Hindlimb muscle (tissue), 1 donor: ENCODE measurements around the gene PRDX5. TPM values are rescaled to one million over a fixed set of nuclear protein-coding genes. Genes with fewer than 3 reads are reported as not detected.
A peak's percentile ranks its signal among the peaks of the same experiment; 100 is the strongest.

Source experiments
- DNase-seq: peaks from one replicate; pipeline ENCODE4 v3.0.0-alpha.2; 2013
- polyA plus RNA-seq: library from polyadenylated mRNA; unstranded; fragments of 120-200 nt; gene quantifications from one replicate; pipeline ENCODE4 v1.2.1, GENCODE V29; 2013; ENCODE audit not compliant: insufficient read length

The PRDX5 gene
- polyA plus RNA-seq, 1 donor, result 129 TPM

GRCh38 chr11:64327993-64328392 lies 10.1 kb downstream of the PRDX5 start:
- DNase-seq, result no peak

DNA sequence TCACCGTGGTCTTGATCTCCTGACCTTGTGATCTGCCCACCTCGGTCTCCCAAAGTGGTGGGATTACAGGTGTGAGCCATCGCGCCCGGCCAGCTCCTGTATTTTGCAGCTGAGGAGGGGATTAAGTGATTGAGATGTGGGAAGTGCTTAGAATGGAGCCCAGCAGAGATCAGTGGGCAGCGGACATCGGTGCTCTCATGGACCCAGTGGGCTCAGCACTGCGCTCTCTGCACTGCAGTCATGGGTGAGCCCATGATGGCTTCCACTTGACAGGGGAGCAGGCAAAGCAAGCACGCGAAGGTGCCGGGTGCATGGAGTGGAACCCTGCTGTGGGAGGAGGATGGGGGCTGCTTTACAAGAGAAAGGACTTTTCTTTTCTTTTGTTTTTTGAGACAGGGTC lies 13.0 kb downstream of the PRDX5 start:
- no peak for DNase-seq

GRCh38 chr11:64331569-64332371 lies 13.8 kb downstream of the PRDX5 start:
- no peak for DNase-seq

DNA sequence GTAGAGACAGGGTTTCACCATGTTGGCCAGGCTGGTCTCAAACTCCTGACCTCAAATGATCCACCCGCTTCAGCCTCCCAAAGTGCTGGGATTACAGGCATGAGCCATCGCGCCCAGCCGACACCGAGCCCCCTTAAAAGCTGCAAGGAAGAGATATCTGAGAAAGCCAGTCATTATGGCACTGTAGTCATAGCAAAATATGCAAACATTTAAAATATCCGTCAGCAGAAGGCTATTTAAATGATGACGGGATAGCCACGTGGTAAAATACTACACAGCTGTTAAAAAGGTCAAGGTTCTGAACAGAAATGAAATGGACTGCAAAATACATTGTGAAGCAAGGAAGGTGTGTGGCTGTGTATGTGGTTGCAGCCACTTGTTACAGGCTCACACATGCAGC lies 15.6 kb downstream of the PRDX5 start:
- no peak for DNase-seq

GRCh38 chr11:64334764-64335735 lies 17.1 kb downstream of the PRDX5 start:
- no peak for DNase-seq

- no peak for DNase-seq
Observed at GRCh38 chr11:64337538-64338249, 19.8 kb downstream of the PRDX5 start.

DNA sequence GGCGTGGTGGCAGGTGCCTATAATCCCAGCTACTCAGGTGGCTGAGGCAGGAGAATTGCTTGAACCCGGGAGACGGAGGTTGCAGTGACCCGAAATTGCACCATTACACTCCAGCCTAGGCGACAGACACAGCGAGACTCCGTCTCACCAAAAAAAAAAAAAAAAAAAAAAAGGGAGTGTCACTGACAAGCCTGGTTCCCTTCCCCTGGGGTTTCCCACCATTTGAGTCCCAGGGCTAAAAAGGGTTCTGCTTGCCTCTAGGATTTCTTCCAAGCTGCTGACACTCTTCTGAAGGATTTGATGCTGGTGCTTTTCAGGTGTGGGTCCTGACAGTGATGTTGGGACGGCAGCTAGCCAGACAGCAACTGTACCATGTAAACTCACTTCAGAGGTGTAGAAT lies 20.8 kb downstream of the PRDX5 start:
- no peak for DNase-seq

GRCh38 chr11:64339286-64339685 lies 21.4 kb downstream of the PRDX5 start:
- DNase-seq, result no peak

- DNase-seq, result no peak
Observed at GRCh38 chr11:64339754-64340408, 22.0 kb downstream of the PRDX5 start, which contains the start of gene CCDC88B. Gene CCDC88B (plus strand): TSS chr11:64340204. CDS start chr11:64340267, 63 bp downstream.

DNA sequence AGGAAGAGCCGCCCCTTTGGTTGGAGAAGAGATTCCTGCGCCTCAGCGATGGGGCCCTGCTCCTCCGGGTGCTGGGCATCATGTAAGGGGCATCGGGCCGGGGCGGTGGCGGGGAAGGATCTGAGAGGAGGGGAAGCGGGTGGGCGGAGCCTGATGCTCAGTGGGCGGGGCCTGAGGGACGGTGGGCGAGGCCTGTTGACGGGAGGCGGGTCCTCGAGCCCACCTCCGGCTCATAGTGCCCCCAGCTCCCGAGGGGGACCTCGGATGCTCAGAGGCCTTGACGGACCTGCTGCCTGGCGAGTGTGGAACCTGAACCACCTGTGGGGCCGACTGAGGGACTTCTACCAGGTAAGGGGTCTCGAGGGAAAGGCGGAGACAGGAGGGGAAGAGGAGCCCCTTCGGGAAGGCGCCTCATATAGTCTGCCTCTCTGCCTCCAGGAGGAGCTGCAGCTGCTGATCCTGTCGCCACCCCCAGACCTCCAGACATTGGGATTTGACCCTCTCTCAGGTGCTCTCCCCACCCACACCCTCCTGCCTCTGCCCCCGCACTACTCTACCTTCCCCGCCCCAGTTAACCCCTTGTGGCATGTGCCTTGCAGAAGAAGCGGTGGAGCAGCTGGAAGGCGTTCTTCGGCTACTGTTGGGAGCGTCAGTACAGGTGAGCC lies 22.9 kb downstream of the PRDX5 start:
- no peak for DNase-seq

GRCh38 chr11:64341429-64341828 lies 23.5 kb downstream of the PRDX5 start:
- DNase-seq, result no peak

DNA sequence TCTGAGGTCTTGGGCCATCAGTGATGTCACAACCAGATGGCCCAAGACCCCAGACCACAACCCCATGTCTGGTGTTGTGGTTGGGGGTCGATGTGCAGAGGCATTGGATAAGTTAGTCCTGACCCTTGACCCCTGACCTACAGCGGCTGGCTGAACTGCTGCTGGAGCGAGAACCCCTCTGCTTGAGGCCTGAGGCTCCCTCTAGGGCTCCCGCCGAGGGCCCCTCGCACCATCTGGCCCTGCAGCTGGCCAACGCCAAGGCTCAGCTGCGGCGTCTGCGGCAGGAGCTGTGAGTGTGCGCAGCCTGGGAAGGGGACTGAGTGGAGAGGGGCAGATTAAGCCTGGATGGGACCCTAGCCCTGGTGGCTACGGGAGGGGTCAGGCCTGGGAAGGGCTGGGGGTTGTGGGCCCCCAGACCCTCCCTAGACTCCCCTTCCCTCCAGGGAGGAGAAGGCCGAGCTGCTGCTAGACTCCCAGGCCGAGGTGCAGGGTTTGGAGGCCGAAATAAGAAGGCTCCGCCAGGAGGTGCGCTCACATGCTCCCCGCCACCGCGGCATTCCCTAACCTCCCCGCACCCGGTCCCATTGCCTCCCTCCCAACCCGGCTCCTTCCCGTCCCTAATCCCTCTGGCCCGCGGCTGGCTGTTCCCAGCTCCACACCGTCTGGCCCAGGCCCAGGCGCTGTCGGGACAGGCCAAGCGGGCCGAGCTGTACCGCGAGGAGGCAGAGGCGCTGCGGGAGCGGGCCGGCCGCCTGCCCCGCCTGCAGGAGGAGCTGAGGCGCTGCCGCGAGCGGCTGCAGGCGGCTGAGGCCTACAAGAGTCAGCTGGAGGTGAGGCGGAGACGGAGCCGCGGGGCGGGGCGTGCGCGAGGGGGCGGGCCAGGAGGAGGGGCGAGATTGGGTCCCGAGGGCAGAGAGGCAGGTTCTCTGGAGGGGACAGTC lies 24.2 kb downstream of the PRDX5 start:
- peak; percentile 71 for DNase-seq

GRCh38 chr11:64342869-64343745 lies 25.2 kb downstream of the PRDX5 start:
- no peak for DNase-seq

- DNase-seq, result no peak
Observed at GRCh38 chr11:64343767-64344559, 26.0 kb downstream of the PRDX5 start.

DNA sequence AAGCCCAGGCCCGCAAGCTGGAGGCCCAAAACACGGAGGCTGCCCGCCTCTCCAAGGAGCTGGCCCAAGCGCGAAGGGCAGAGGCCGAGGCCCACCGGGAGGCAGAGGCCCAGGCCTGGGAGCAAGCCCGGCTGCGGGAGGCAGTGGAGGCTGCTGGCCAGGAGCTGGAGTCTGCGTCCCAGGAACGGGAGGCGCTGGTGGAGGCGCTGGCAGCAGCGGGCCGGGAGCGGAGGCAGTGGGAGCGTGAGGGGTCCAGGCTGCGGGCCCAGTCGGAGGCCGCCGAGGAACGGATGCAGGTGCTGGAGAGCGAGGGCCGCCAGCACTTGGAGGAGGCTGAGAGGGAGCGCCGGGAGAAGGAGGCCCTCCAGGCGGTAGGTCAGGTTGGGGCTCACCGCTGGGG lies 26.9 kb downstream of the PRDX5 start:
- no peak for DNase-seq

DNA sequence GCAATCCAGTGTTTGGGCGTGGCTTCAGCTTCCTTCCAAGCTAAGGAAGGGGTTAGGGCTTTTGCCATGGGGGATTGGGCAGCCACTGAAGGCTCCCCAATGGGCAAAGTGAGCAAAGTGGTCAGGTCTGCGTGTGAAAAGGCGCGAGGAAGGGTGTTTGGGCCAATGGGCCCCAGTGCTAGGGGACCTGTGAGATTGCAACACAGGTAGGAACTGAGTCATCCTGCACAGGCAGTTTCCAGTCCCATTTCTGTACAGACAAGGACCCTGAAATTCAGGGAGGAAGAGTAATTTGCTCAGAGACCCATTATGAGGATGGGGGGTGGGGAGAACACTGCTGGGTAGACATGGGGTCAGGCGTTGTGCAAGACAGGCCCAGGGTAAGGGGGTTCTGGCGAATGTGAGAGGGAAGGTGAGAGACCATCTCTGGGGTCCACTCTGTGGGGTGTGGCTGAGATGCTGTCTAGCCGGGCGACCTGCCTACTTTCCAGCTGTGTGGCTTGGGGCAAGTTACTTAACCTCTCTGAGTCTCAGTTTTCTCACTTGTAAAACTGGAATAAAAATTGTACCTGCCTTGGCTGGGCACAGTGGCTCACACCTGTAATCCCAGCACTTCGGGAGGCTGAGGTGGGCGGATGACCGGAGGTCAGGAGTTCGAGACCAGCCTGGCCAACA lies 29.4 kb downstream of the PRDX5 start:
- no peak for DNase-seq

GRCh38 chr11:64348383-64349024 lies 30.6 kb downstream of the PRDX5 start:
- no peak for DNase-seq

GRCh38 chr11:64349025-64349387 lies 31.1 kb downstream of the PRDX5 start:
- DNase-seq, result no peak
